Putamen (tissue), 1 donor: ENCODE data around the gene LARP1B.
"Not testable (repeated sequence)": the region's sequence is repeated elsewhere in the genome, so short reads cannot be mapped to it uniquely, and the experiment has no call there.

Experiments
- DNase-seq: peaks from one replicate; pipeline ENCODE4 v3.0.0-alpha.2; 2016; ENCODE audit warnings: low spot score

The LARP1B gene

GRCh38 chr4:128225148-128225547, 164.0 kb downstream of the LARP1B start:
- no peak for DNase-seq

DNA sequence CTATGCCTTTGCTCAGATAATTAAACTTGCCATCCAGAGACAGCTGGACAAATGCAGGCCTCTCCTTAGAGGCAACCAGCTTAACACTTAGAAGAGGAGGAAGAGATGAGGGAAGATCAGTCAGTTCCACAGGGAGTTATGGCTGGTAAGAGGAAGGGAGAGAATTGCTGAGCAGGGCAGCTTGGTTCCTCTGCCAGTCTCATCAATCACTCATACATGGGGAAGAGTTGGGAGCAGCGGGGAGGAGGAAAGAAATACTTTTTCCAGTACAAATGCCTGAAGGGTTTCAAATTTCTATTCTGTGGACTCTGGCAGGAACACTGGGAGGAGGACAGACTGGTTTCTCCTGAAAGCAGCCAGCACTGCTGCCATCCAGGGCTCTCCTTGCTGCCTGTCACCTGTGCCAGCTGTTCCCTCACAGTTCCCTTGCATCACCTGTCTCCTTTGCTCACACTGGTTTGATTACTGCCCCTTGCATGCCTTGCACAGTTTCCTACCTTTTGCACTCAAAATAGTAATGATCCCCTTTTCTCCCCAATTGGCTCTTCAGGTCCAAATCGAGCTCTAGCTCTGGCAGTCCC, 167.0 kb downstream of the LARP1B start:
- DNase-seq = no peak

GRCh38 chr4:128228845-128229795, 168.0 kb downstream of the LARP1B start:
- no peak for DNase-seq

DNA sequence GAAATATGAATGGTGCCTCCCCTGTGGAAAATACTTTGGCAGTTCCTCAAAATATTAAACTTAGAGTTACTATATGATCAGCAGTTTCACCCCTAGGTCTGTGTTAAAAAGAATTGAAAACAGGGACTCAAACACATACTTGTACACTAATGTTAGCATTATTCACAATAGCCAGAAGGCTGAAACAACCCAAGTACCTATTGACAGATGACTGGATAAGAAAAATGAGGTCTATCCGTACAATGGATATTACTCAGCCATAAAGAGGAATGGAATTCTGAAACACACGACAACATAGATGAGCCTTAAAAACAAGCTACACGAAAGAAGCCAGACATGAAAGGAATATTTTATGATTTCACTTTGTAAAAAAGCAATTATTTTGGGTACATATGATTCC, 171.6 kb downstream of the LARP1B start:
- DNase-seq = no peak

DNA sequence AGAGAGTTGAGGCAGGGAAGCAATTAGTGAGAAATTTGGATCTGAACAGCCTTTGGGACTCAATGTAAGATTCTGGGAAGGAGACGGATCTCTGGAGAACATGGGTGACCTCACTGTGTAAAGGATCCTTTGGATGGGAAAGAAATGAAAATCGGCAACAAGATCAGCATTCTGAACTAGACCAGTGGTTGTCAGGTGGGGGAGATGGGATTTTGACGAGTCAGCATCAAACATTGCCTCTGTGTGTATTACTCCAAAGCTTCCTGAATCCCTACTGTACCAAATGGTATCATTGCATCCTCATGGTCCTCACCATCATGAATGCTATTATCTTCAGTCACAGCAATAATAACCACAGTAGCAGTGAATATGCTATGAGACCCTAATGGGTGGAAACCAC, 173.7 kb downstream of the LARP1B start:
- DNase-seq = no peak

DNA sequence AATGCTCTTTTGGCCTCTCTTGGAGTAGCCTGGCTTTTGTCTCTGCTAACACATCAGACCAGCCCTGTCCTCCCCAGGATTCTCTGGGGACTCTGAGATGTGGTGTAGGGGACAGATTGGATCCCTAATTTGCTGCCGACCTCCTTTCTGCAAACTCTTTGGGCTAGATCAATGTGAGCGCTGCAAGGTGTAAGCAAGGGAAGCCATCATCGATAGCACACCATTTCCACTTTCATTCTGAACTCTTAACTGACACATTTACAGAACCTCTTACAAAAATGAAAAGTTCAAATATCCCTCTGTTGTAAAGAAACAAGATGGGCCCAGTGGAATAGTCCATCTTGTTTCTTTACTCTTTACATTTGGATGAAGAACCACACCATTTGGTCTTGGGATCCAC, 179.9 kb downstream of the LARP1B start:
- DNase-seq = no peak

- DNase-seq = no peak
Observed at GRCh38 chr4:128241425-128241913, 180.4 kb downstream of the LARP1B start.

DNA sequence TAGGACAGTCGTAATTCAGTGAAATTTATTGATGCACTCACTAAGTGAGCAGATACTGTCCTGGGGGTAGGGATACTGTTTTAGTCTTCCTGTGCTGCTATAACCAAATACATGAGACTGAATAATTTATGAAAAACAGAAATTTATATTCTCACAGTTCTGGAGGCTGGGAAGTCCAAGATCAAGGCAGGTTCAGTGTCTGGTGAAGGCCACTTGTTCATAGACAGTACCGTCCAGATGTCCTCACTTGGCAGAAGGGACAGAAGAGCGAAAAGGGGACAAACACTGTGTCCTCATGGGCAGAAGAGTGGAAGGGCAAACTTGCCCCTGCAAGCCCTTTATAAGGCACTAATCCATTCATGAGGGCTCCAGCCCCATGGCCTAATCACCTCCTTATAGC, 180.9 kb downstream of the LARP1B start:
- DNase-seq = no peak

GRCh38 chr4:128242601-128243000, 181.5 kb downstream of the LARP1B start:
- no peak for DNase-seq

GRCh38 chr4:128244379-128244778, 183.3 kb downstream of the LARP1B start:
- no peak for DNase-seq

GRCh38 chr4:128245391-128245790, 184.3 kb downstream of the LARP1B start:
- DNase-seq = not testable (repeated sequence)

DNA sequence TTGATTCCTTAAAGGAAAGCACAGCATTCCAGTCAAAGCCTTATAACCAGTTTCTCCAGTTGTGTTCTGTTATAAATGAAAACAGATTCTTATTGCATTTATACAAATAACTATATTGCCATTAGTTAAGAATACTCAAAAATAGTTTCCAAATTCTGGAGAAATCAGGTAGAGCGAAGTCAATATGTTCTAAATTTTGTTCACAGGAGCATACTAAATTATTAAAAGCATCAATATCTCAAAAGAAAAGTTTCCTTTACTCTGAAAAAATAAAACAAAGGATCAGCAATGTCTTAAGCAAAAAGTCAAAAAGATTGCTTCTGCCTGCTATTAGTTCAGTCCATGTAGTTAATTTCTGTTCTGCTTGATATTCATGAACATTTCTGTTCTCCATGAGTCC, 186.8 kb downstream of the LARP1B start:
- no peak for DNase-seq

DNA sequence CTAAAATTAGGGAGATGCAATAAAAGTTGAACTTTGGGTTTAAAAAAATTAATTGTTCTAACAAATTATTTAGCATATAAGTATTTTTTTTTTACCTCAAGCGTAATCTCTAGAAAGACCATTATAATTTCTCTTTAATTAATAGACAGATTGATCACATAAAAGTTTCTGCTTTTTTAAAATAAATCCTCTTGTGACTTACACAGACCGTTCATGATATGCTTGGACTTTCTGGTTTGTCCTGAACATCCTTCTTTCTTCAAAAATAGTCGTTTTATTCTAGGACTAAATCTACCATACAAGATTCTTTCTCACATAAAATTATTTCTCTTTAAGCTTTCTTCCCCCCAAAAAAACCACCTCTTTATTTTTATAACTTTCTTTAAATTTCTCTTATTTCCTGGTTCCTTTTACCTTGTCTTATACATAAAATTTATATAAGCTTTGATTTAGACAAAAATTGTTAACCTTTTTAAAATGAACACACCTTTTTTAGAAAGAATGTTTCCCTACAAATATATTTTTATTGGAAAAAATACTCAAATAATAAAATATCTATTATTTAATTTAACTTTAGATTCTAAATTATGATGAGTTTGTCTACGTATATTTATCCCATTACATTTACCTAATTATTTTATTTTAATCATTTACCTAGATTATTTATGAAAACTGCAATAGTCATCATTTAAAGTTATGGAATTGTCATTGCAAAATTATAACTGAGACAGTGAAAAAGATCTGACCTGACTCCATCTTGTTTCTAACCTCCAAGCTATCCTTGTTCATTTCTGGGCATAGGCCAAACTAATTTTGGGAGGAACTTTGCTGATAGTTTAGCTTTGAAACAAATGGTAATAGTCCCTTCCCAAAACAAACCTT, 188.9 kb downstream of the LARP1B start:
- no peak for DNase-seq

GRCh38 chr4:128255906-128256305, 194.8 kb downstream of the LARP1B start:
- DNase-seq = no peak

- DNase-seq = no peak
Observed at GRCh38 chr4:128256539-128256938, 195.4 kb downstream of the LARP1B start.

- DNase-seq = not testable (repeated sequence)
Observed at GRCh38 chr4:128258166-128258565, 197.1 kb downstream of the LARP1B start.

DNA sequence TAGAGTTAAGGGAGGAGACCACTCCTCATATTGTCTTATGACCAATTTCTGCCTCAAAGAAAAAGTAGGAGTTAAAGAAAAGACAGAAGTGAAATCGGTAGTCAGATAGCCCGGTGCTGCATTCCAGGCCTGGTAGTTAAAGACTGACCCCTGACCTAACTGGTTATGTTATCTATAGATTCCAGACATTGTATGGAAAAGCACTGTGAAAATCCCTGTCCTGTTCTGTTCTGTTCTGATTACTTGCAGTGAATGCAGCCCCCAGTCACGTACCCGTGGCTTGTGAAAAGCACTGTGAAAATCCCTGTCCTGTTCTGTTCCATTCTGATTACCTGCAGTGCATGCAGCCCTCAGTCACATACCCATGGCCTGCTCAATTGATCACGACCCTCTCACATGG, 198.8 kb downstream of the LARP1B start:
- DNase-seq = not testable (repeated sequence)
